Midbrain (tissue), 1 donor: ENCODE data around the gene SLC35E2B.

Experiments used
- DNase-seq: peaks from one replicate; lab custom pipeline; 2025; lab: John Stamatoyannopoulos, UW

SLC35E2B gene

GRCh38 chr1:1610796-1611195 is 81.8 kb downstream of the SLC35E2B start:
- no peak for DNase-seq

- DNase-seq, result no peak
Observed at GRCh38 chr1:1609822-1610485, 82.6 kb downstream of the SLC35E2B start.
